ENCODE measurements around the gene KRTAP16-1. TPM values are rescaled to one million over a fixed set of nuclear protein-coding genes. Genes with fewer than 3 reads are reported as not detected.

Gene KRTAP16-1
- total and polyA plus RNA-seq, 4 donors, result not detected

- Histone ChIP-seq H3K9me3 (ENCODE audit: control insufficient read depth in 4 of 4, insufficient read depth in 3 of 4, low read length in 3 of 4) (no peaks in the 10 kb centered on the region), H3K4me1 (ENCODE audit: control insufficient read depth in 5 of 5, insufficient read depth in 5 of 5, low read length in 5 of 5) (peaks cover 0 to 2% (median 0%) of the 10 kb centered on the region in 5 donors), H3K27ac (ENCODE audit: low read depth in 1 of 2, low read length in 1 of 2) (no peak overlapping the region), H3K27me3 (ENCODE audit: control insufficient read depth in 3 of 3, insufficient read depth in 3 of 3, low read length in 2 of 3) (no peaks in the 10 kb centered on the region), H3K4me3 (no peak overlapping the region), H3K9ac (ENCODE audit: insufficient read depth in 1 of 2, low read length in 2 of 2) (no peak overlapping the region), H3K36me3 (ENCODE audit: control insufficient read depth in 4 of 4, insufficient read depth in 4 of 4, low read length in 4 of 4) (no peaks in the 10 kb centered on the region)
- DNase-seq (no peak), ATAC-seq (ENCODE audit: insufficient read depth, low FRiP score) (no peak)
- TF ChIP-seq, protein P1, sequence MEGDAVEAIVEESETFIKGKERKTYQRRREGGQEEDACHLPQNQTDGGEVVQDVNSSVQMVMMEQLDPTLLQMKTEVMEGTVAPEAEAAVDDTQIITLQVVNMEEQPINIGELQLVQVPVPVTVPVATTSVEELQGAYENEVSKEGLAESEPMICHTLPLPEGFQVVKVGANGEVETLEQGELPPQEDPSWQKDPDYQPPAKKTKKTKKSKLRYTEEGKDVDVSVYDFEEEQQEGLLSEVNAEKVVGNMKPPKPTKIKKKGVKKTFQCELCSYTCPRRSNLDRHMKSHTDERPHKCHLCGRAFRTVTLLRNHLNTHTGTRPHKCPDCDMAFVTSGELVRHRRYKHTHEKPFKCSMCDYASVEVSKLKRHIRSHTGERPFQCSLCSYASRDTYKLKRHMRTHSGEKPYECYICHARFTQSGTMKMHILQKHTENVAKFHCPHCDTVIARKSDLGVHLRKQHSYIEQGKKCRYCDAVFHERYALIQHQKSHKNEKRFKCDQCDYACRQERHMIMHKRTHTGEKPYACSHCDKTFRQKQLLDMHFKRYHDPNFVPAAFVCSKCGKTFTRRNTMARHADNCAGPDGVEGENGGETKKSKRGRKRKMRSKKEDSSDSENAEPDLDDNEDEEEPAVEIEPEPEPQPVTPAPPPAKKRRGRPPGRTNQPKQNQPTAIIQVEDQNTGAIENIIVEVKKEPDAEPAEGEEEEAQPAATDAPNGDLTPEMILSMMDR (IDR thresholded peaks at IDR 0.05; ENCODE audit: control extremely low read depth, extremely low read depth), result no peak
- WGBS, 2 donors, result 78 to 90% methylated on average over 1 of the region's 1 CpG
Measured at GRCh38 chr17:41294016-41294415, 15.1 kb downstream of the KRTAP16-1 start.

- Histone ChIP-seq H3K9me3 (ENCODE audit: control insufficient read depth in 4 of 4, insufficient read depth in 3 of 4, low read length in 3 of 4) (no peaks in the 10 kb centered on the region), H3K27ac (ENCODE audit: low read depth in 1 of 2, low read length in 1 of 2) (no peak overlapping the region), H3K9ac (ENCODE audit: insufficient read depth in 1 of 2, low read length in 2 of 2) (no peak overlapping the region), H3K27me3 (ENCODE audit: control insufficient read depth in 3 of 3, insufficient read depth in 3 of 3, low read length in 2 of 3) (peaks cover 0 to 3% (median 3%) of the 10 kb centered on the region in 3 donors), H3K4me1 (ENCODE audit: control insufficient read depth in 5 of 5, insufficient read depth in 5 of 5, low read length in 5 of 5) (peaks cover 0 to 3% (median 0%) of the 10 kb centered on the region in 5 donors), H3K36me3 (ENCODE audit: control insufficient read depth in 4 of 4, insufficient read depth in 4 of 4, low read length in 4 of 4) (no peaks in the 10 kb centered on the region), H3K4me3 (no peak overlapping the region)
- DNase-seq (no peak), ATAC-seq (ENCODE audit: insufficient read depth, low FRiP score) (no peak)
- TF ChIP-seq, protein P1 (IDR thresholded peaks at IDR 0.05; ENCODE audit: control extremely low read depth, extremely low read depth), result no peak
- WGBS, 2 donors, result 64 to 72% methylated on average over 3 of the region's 3 CpGs
Measured at GRCh38 chr17:41287050-41287449, 22.1 kb downstream of the KRTAP16-1 start.

DNA sequence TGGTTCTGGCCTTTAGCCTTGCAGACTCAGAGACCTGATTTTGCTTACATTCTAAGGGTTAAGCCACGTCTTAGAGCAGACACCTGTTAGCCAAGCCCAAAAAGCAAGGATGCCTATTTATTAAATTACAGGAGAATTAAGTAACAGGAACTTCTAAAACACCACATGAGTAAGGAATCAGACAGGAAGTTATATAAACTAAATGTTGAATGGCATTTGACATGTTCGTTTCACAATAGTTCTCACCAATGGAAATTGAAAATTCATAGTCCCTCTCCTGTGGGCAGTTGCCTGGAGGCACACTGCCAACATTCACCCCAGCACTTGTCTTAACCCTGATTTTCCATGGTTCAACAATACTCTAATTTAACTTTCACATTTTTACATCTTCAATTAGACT, 24.6 kb downstream of the KRTAP16-1 start:
- Histone ChIP-seq H3K27me3 (ENCODE audit: control insufficient read depth in 3 of 3, insufficient read depth in 3 of 3, low read length in 2 of 3) (peaks cover 0 to 3% (median 3%) of the 10 kb centered on the region in 3 donors), H3K4me1 (ENCODE audit: control insufficient read depth in 5 of 5, insufficient read depth in 5 of 5, low read length in 5 of 5) (peaks cover 0 to 3% (median 0%) of the 10 kb centered on the region in 5 donors), H3K36me3 (ENCODE audit: control insufficient read depth in 4 of 4, insufficient read depth in 4 of 4, low read length in 4 of 4) (no peaks in the 10 kb centered on the region), H3K27ac (ENCODE audit: low read depth in 1 of 2, low read length in 1 of 2) (no peak overlapping the region), H3K4me3 (no peak overlapping the region), H3K9me3 (ENCODE audit: control insufficient read depth in 4 of 4, insufficient read depth in 3 of 4, low read length in 3 of 4) (no peaks in the 10 kb centered on the region), H3K9ac (ENCODE audit: insufficient read depth in 1 of 2, low read length in 2 of 2) (no peak overlapping the region)
- 9 to 15% methylated on average over 2 of the region's 2 CpGs for WGBS, 2 donors
- DNase-seq, result no peak
- no peak for ATAC-seq (ENCODE audit: insufficient read depth, low FRiP score)
- TF ChIP-seq, protein P1 (IDR thresholded peaks at IDR 0.05; ENCODE audit: control extremely low read depth, extremely low read depth), result no peak

- H3K27ac ChIP-seq (ENCODE audit: low read depth in 1 of 2, low read length in 1 of 2), result no peak overlapping the region
- no peaks in the 10 kb centered on the region for H3K9me3 ChIP-seq (ENCODE audit: control insufficient read depth in 4 of 4, insufficient read depth in 3 of 4, low read length in 3 of 4)
- peaks cover 0 to 3% (median 0%) of the 10 kb centered on the region in 5 donors for H3K4me1 ChIP-seq (ENCODE audit: control insufficient read depth in 5 of 5, insufficient read depth in 5 of 5, low read length in 5 of 5)
- no peak overlapping the region for H3K9ac ChIP-seq (ENCODE audit: insufficient read depth in 1 of 2, low read length in 2 of 2)
- TF ChIP-seq, protein P1 (IDR thresholded peaks at IDR 0.05; ENCODE audit: control extremely low read depth, extremely low read depth), result no peak
- WGBS, 2 donors, result 43 to 64% methylated on average over 3 of the region's 3 CpGs
- H3K4me3 ChIP-seq, result no peak overlapping the region
- ATAC-seq (ENCODE audit: insufficient read depth, low FRiP score), result no peak
- H3K27me3 ChIP-seq (ENCODE audit: control insufficient read depth in 3 of 3, insufficient read depth in 3 of 3, low read length in 2 of 3), result peaks cover 0 to 3% (median 3%) of the 10 kb centered on the region in 3 donors
- no peak for DNase-seq
- H3K36me3 ChIP-seq (ENCODE audit: control insufficient read depth in 4 of 4, insufficient read depth in 4 of 4, low read length in 4 of 4), result no peaks in the 10 kb centered on the region
Measured at GRCh38 chr17:41284043-41284442, 25.1 kb downstream of the KRTAP16-1 start.

Data from lung (tissue), 12 donors.